ENCODE results near the gene PMVK.
"Not testable (repeated sequence)": the region's sequence is repeated elsewhere in the genome, so short reads cannot be mapped to it uniquely, and the experiment has no call there.

Gene PMVK

GRCh38 chr1:154912755-154913154 is 23.8 kb downstream of the PMVK start:
- no peak for DNase-seq

GRCh38 chr1:154911691-154912550 is 24.6 kb downstream of the PMVK start:
- no peak for DNase-seq

- DNase-seq, result no peak
These were observed 25.7 kb downstream of the PMVK start for GRCh38 chr1:154910851-154911250.

- DNase-seq, result no peak
These were observed 27.6 kb downstream of the PMVK start for GRCh38 chr1:154908937-154909336.

GRCh38 chr1:154908129-154908528 is 28.4 kb downstream of the PMVK start:
- not testable (repeated sequence) for DNase-seq

- peak in 1 of 2 donors; percentile 18 for DNase-seq
These were observed 29.9 kb downstream of the PMVK start for GRCh38 chr1:154906621-154907081.

- DNase-seq, result no peak
These were observed 33.5 kb downstream of the PMVK start for GRCh38 chr1:154902938-154903566.

GRCh38 chr1:154901591-154901990 is 34.9 kb downstream of the PMVK start:
- no peak for DNase-seq

GRCh38 chr1:154899041-154899440 is 37.5 kb downstream of the PMVK start:
- no peak for DNase-seq

GRCh38 chr1:154896771-154897286 is 39.7 kb downstream of the PMVK start:
- no peak for DNase-seq

GRCh38 chr1:154895798-154896197 is 40.7 kb downstream of the PMVK start:
- no peak for DNase-seq

- DNase-seq, result no peak
These were observed 45.1 kb downstream of the PMVK start for GRCh38 chr1:154891452-154891851.

- DNase-seq, result no peak
These were observed 47.8 kb downstream of the PMVK start for GRCh38 chr1:154888757-154889156.

GRCh38 chr1:154886281-154887015 is 50.1 kb downstream of the PMVK start:
- no peak for DNase-seq

GRCh38 chr1:154884869-154885701 is 51.4 kb downstream of the PMVK start:
- DNase-seq, result no peak

- DNase-seq, result no peak
These were observed 52.3 kb downstream of the PMVK start for GRCh38 chr1:154883919-154884868.

- peak in 1 of 2 donors; percentile 2 for DNase-seq
These were observed 54.5 kb downstream of the PMVK start for GRCh38 chr1:154881820-154882535.

GRCh38 chr1:154880671-154881070 is 55.8 kb downstream of the PMVK start:
- DNase-seq, result no peak

GRCh38 chr1:154879038-154879421 is 57.5 kb downstream of the PMVK start:
- DNase-seq, result no peak

GRCh38 chr1:154878371-154879037 is 58.0 kb downstream of the PMVK start:
- DNase-seq, result peak; percentile 73 to 75
